Measurements from ENCODE around the gene ACKR3.

ACKR3 gene

DNA sequence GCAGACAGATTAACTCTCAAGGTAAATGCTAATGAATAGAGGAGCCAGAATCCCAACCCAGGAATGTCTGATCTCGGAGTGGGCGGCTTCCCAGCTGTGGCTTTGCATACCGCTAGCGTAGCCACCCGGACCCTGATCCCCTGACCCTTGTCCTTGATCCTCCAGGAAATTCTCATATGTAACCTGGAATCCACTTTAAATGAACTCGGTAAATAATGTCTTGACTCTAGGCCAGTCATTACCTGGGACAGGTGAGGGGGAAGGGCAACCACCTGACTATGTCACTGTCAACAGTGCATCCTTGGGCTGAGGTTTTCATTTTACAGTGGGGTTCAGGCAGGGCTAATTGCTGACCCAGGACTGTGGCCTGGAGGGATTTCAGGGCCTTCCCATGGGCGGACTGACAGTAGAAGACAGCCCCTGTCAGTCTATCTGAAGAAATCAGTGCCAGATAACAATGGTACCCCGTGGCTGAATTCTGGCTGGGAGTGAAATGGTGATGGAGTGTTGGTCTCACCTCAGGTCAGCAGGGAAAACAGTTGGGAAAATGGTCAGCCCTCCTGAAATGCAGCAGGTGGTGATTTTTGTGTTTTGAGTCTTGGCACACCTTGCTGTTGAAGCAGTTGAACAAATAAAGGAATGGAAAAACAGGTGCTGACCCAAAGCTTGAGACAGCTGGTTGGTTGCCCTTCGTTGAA lies 9.6 kb downstream of the ACKR3 start:
- Histone ChIP-seq H3K27ac (ENCODE audit: low read depth, low read length) (peak overlapping the region; percentile 45), H3K9ac (ENCODE audit: low read depth, low read length) (no peak overlapping the region), H3K36me3 (ENCODE audit: control insufficient read depth, insufficient read depth, low read length) (no peaks in the 10 kb centered on the region), H3K4me1 (ENCODE audit: control insufficient read depth, insufficient read depth, low read length) (peaks cover 11% of the 10 kb centered on the region), H3K9me3 (ENCODE audit: control insufficient read depth, insufficient read depth, low read length) (no peaks in the 10 kb centered on the region), H3K4me3 (ENCODE audit: low read depth, low read length) (no peak overlapping the region), H3K27me3 (ENCODE audit: control insufficient read depth, insufficient read depth, low read length) (no peaks in the 10 kb centered on the region)

DNA sequence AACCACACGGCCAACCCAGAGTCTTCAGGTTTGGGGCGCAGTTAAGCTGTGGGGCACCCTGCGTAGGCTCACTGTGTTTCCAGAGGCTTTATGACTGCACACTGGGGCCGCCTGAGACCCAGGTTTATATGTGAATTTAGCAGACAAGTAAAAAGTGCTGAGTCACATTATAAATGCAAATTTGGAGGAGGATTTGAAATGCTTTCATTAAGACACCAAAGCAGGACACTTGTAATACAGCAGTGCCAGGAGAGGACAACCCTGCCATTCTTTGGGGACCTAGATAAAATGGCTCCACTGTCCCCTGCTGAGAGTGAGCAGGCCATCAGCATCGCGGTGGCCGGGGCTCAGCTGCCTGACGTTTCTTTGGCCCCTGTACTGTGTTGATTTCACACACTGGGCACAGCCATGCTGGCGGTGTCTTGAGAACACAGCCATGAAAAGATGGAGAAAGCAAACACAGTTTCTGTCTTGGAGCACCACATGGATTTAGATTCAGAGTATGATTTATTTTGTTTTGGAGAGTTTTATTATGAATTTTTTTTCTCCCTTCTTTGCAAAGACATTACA lies 10.2 kb downstream of the ACKR3 start:
- H3K27ac ChIP-seq (ENCODE audit: low read depth, low read length), result peak overlapping the region; percentile 45
- no peak overlapping the region for H3K4me3 ChIP-seq (ENCODE audit: low read depth, low read length)
- no peaks in the 10 kb centered on the region for H3K9me3 ChIP-seq (ENCODE audit: control insufficient read depth, insufficient read depth, low read length)
- H3K4me1 ChIP-seq (ENCODE audit: control insufficient read depth, insufficient read depth, low read length), result peaks cover 11% of the 10 kb centered on the region
- no peak overlapping the region for H3K9ac ChIP-seq (ENCODE audit: low read depth, low read length)
- H3K36me3 ChIP-seq (ENCODE audit: control insufficient read depth, insufficient read depth, low read length), result no peaks in the 10 kb centered on the region
- H3K27me3 ChIP-seq (ENCODE audit: control insufficient read depth, insufficient read depth, low read length), result no peaks in the 10 kb centered on the region

DNA sequence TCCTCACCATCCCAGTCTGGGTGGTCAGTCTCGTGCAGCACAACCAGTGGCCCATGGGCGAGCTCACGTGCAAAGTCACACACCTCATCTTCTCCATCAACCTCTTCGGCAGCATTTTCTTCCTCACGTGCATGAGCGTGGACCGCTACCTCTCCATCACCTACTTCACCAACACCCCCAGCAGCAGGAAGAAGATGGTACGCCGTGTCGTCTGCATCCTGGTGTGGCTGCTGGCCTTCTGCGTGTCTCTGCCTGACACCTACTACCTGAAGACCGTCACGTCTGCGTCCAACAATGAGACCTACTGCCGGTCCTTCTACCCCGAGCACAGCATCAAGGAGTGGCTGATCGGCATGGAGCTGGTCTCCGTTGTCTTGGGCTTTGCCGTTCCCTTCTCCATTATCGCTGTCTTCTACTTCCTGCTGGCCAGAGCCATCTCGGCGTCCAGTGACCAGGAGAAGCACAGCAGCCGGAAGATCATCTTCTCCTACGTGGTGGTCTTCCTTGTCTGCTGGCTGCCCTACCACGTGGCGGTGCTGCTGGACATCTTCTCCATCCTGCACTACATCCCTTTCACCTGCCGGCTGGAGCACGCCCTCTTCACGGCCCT lies 11.2 kb downstream of the ACKR3 start:
- H3K9me3 ChIP-seq (ENCODE audit: control insufficient read depth, insufficient read depth, low read length), result no peaks in the 10 kb centered on the region
- H3K9ac ChIP-seq (ENCODE audit: low read depth, low read length), result no peak overlapping the region
- H3K4me1 ChIP-seq (ENCODE audit: control insufficient read depth, insufficient read depth, low read length), result peaks cover 11% of the 10 kb centered on the region
- no peaks in the 10 kb centered on the region for H3K27me3 ChIP-seq (ENCODE audit: control insufficient read depth, insufficient read depth, low read length)
- no peak overlapping the region for H3K4me3 ChIP-seq (ENCODE audit: low read depth, low read length)
- no peaks in the 10 kb centered on the region for H3K36me3 ChIP-seq (ENCODE audit: control insufficient read depth, insufficient read depth, low read length)
- H3K27ac ChIP-seq (ENCODE audit: low read depth, low read length), result no peak overlapping the region

DNA sequence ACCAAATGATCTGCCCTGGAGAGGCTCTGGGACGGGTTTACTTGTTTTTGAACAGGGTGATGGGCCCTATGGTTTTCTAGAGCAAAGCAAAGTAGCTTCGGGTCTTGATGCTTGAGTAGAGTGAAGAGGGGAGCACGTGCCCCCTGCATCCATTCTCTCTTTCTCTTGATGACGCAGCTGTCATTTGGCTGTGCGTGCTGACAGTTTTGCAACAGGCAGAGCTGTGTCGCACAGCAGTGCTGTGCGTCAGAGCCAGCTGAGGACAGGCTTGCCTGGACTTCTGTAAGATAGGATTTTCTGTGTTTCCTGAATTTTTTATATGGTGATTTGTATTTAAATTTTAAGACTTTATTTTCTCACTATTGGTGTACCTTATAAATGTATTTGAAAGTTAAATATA lies 11.9 kb downstream of the ACKR3 start:
- no peaks in the 10 kb centered on the region for H3K27me3 ChIP-seq (ENCODE audit: control insufficient read depth, insufficient read depth, low read length)
- H3K4me3 ChIP-seq (ENCODE audit: low read depth, low read length), result no peak overlapping the region
- H3K27ac ChIP-seq (ENCODE audit: low read depth, low read length), result no peak overlapping the region
- H3K36me3 ChIP-seq (ENCODE audit: control insufficient read depth, insufficient read depth, low read length), result no peaks in the 10 kb centered on the region
- H3K9me3 ChIP-seq (ENCODE audit: control insufficient read depth, insufficient read depth, low read length), result no peaks in the 10 kb centered on the region
- no peak overlapping the region for H3K9ac ChIP-seq (ENCODE audit: low read depth, low read length)
- peaks cover 7% of the 10 kb centered on the region for H3K4me1 ChIP-seq (ENCODE audit: control insufficient read depth, insufficient read depth, low read length)

DNA sequence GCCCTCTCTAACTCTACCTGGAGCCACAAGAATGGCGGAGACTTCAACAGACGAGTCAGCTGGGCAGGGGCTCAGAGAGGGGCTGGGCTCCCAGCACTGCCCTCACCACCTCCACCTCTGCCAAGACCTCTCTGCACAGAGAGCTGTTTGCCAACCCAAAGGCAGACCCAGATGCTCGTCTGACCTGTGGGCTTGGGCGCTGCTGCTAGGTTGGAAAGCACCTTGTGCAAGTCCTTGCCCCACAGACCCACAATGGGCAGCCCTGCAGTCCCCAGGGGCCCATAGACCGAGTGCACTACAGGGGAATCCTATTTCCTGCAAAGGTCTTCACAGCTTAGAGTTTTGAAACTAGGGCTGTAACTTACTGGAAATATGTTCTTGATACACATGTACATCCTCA lies 13.3 kb downstream of the ACKR3 start:
- H3K4me1 ChIP-seq (ENCODE audit: control insufficient read depth, insufficient read depth, low read length), result peaks cover 7% of the 10 kb centered on the region
- no peak overlapping the region for H3K27ac ChIP-seq (ENCODE audit: low read depth, low read length)
- no peaks in the 10 kb centered on the region for H3K36me3 ChIP-seq (ENCODE audit: control insufficient read depth, insufficient read depth, low read length)
- H3K9me3 ChIP-seq (ENCODE audit: control insufficient read depth, insufficient read depth, low read length), result no peaks in the 10 kb centered on the region
- H3K9ac ChIP-seq (ENCODE audit: low read depth, low read length), result no peak overlapping the region
- H3K4me3 ChIP-seq (ENCODE audit: low read depth, low read length), result no peak overlapping the region
- no peaks in the 10 kb centered on the region for H3K27me3 ChIP-seq (ENCODE audit: control insufficient read depth, insufficient read depth, low read length)

DNA sequence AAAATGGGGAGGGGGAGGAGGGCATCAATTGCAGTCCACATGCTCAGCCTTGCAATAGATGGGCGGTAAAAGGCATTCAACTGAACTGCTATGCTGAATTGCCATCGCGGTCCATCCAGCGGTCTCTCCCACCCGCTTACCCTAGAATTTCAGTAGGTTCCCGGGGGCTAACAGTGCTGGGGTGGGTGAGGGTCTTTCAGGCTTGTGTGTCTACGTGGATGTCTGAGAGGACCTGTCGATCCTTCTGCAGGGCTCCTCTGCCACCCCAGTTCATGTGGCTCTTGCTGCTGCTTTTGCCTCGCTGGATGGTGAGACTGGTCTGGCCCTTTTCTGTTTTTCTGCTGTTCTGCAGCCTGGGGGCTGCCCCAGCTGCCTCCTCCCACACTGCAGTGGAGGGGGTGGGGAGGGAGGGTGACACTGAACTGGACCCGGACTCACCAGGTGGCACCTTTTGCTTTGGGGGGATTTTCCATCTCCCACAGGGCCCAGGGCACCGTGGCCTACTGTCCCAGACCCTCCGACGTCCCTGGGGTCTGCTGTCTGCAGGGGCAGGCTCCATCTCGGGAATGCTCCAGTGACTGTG lies 14.1 kb downstream of the ACKR3 start:
- H3K4me1 ChIP-seq (ENCODE audit: control insufficient read depth, insufficient read depth, low read length), result peaks cover 6% of the 10 kb centered on the region
- H3K9ac ChIP-seq (ENCODE audit: low read depth, low read length), result no peak overlapping the region
- no peaks in the 10 kb centered on the region for H3K9me3 ChIP-seq (ENCODE audit: control insufficient read depth, insufficient read depth, low read length)
- H3K27me3 ChIP-seq (ENCODE audit: control insufficient read depth, insufficient read depth, low read length), result no peaks in the 10 kb centered on the region
- H3K27ac ChIP-seq (ENCODE audit: low read depth, low read length), result no peak overlapping the region
- H3K4me3 ChIP-seq (ENCODE audit: low read depth, low read length), result no peak overlapping the region
- H3K36me3 ChIP-seq (ENCODE audit: control insufficient read depth, insufficient read depth, low read length), result no peaks in the 10 kb centered on the region

DNA sequence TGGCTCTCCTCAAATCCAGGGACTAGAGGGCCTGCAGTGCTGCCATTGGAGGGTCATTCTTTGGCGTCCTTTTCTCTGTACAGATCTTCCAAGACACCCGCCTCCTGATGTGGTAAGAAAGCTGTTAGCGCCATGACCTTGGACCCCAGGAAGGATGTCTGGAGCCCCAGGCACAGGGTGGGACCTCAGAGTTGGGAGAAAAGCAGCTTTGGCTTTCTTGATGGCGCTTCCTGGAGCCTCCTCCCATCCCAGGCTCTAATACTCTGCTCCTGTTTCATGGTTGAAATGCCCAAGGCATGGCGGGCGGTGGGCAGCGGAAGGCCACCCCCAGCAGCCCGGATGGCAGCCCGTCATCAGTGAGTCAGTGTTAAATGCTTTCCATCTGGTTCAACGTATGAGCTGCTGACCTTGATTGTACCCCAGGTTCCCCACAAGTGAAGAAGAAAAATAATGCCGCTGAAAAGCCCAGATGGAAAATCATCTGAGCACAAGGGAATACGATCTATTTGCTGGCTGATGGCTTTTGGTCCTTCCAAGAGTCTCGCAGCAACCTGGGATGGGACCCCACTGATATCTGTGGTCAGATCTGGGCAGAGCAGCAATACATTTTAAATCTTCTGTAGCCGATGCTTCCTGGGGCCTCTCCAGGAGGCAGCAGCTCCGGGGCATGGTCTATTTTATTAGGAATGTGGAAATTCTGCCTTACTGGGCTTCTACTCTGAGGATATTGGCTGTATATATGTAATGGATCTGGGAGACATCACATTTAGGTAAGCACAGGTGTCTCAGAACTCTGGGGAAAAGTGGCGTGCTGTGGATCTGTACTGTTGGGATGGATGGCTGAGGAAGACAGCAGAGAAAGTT lies 15.1 kb downstream of the ACKR3 start:
- Histone ChIP-seq H3K9ac (ENCODE audit: low read depth, low read length) (no peak overlapping the region), H3K36me3 (ENCODE audit: control insufficient read depth, insufficient read depth, low read length) (no peaks in the 10 kb centered on the region), H3K27me3 (ENCODE audit: control insufficient read depth, insufficient read depth, low read length) (no peaks in the 10 kb centered on the region), H3K9me3 (ENCODE audit: control insufficient read depth, insufficient read depth, low read length) (no peaks in the 10 kb centered on the region), H3K27ac (ENCODE audit: low read depth, low read length) (no peak overlapping the region), H3K4me3 (ENCODE audit: low read depth, low read length) (no peak overlapping the region), H3K4me1 (ENCODE audit: control insufficient read depth, insufficient read depth, low read length) (no peaks in the 10 kb centered on the region)

DNA sequence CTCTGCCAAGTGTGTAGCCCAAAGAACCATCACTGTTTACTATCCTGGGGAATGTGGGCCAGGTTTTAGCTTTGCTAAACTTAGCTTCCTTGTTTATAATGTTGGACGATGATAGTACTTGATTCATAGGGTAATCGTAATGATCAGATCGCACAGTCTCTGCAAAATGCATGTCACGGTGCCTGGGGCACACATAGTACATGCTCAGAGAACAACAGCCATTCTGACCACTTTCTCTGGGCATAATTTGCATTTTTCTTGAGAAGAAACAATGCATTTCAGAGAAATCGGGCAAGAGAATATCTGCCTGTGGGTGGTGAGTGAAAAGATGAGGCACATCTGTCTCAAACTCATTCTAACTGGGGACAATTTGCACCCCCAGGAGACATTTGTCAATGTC lies 16.3 kb downstream of the ACKR3 start:
- Histone ChIP-seq H3K9ac (ENCODE audit: low read depth, low read length) (no peak overlapping the region), H3K36me3 (ENCODE audit: control insufficient read depth, insufficient read depth, low read length) (no peaks in the 10 kb centered on the region), H3K4me3 (ENCODE audit: low read depth, low read length) (no peak overlapping the region), H3K27ac (ENCODE audit: low read depth, low read length) (no peak overlapping the region), H3K9me3 (ENCODE audit: control insufficient read depth, insufficient read depth, low read length) (no peaks in the 10 kb centered on the region), H3K4me1 (ENCODE audit: control insufficient read depth, insufficient read depth, low read length) (no peaks in the 10 kb centered on the region), H3K27me3 (ENCODE audit: control insufficient read depth, insufficient read depth, low read length) (no peaks in the 10 kb centered on the region)

DNA sequence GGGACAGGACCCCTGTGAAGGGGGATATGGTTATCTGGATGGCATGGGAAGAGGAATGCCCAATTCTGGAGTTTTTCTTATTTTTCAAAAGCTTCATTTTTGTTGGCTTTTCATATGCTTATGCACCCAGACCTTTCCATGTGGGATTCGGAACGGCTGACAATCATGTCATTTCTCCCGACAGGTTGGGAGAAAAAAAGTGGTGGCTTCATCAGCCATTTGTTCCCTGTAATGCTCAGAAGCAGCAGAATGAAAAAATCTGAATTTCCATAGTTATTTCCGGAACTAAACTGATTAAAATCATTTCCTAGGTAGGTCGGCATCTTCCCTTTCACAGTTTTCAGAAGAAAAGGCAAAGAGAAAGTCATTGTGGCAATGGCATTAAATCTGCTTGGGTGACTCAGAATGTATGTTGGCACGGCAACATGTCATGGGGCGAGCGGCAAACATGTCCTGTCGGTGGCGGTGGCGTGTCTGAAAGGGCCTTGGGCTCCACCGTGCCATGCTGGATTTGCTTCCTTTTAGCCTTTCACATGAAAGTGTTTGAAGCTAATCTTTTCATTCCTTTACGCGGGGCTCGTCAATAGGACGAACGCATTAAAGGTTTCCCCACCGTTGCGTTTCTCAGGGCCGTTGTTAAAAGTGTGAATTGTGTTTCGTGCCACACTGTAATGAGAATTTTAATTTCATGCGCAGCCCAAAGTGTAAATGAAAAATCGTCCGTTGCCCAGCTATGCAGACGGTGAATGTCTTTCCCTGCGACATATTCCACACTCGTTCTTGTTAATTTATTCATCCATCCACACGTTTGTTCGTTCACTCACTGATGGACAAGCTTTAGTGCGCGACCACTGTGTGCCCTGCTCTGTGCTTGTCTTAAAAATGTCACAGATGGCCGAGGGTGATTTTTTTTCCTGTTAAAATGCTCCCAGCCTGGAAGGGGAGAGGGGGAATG lies 18.5 kb downstream of the ACKR3 start:
- H3K4me1 ChIP-seq (ENCODE audit: control insufficient read depth, insufficient read depth, low read length), result no peaks in the 10 kb centered on the region
- H3K4me3 ChIP-seq (ENCODE audit: low read depth, low read length), result no peak overlapping the region
- H3K27me3 ChIP-seq (ENCODE audit: control insufficient read depth, insufficient read depth, low read length), result no peaks in the 10 kb centered on the region
- H3K27ac ChIP-seq (ENCODE audit: low read depth, low read length), result no peak overlapping the region
- H3K9me3 ChIP-seq (ENCODE audit: control insufficient read depth, insufficient read depth, low read length), result no peaks in the 10 kb centered on the region
- H3K9ac ChIP-seq (ENCODE audit: low read depth, low read length), result no peak overlapping the region
- H3K36me3 ChIP-seq (ENCODE audit: control insufficient read depth, insufficient read depth, low read length), result no peaks in the 10 kb centered on the region

All from HUES48 (cell line).